GM18502 (cell line): ENCODE results near the gene E2F6.
"Not testable (repeated sequence)": the region's sequence is repeated elsewhere in the genome, so short reads cannot be mapped to it uniquely, and the experiment has no call there.

Experiments used
- ATAC-seq: cut with Tn5 transposase; IDR thresholded peaks from one replicate; pipeline ENCODE4 v1.9.1; 2021; ENCODE audit warnings: mild to moderate bottlenecking; ENCODE audit not compliant: unreplicated experiment, poor library complexity

Gene E2F6

DNA sequence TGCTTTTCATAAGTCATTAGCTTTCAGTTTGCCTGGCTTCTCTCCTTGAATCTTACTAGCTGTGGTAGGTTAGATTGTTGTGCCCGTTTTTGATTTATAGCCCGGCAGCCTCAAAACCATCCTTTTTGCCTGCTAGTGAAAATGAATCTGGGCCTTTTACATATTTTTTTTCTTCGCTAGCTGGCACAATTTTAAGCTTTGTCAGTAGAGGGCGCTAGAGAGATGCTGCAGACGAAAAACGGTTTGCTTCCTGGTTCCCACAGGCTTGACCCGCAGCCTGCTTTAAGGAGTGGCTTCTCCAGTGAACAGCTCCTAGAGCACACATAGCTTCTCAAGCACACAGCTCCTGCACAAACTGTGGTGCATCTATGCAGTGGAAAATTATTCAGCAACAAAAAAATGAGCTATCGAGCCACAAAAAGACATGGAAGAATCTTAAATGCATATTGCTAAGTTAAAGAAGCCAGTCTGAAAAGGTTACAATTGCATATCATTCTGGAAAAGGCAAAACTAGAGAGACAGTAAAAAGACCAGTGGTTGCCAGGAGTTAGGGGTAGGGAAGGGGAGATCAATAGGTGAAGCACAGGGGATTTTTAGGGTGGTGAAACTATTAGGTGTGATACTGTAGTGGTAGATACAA is 47.9 kb downstream of the E2F6 start:
- no peak for ATAC-seq

- no peak for ATAC-seq
Measured at GRCh38 chr2:11416931-11417330, 49.0 kb downstream of the E2F6 start.

- no peak for ATAC-seq
Measured at GRCh38 chr2:11416186-11416585, 49.8 kb downstream of the E2F6 start.

DNA sequence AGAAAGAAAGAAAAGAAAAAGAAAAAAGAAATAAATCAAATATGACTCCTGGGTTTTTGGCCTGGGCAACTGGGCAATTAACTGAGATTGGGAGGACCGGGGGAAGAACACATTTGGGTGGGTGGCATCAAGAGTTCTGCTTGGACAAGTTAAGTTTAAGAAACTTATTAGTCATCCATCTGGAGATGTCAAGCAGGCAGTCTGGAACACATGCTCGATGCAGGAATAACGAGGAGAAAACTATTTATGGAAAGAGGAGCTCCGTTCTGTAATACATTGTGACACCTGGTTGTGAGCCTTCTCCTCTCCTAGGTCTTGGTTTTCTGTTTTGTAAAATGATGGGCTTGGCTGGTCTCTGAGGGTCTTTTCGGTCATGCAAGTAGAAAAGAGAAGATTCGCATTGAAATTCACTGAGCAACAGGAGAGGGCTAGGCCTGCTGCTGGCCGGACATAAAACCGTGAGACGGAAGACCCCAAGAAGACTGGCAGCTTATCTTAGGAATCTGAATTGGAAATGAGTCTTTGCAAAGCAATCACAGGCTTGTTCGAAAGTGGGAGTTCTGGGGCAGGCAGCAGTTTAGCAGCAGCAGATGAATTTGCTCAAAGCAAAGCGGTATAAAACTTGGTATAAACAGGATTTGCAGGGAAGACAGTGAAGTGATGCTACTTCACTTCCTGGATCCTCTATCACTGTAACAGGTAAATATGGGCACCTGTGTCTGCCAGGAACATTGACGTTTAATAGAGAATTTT is 51.4 kb downstream of the E2F6 start:
- no peak for ATAC-seq

DNA sequence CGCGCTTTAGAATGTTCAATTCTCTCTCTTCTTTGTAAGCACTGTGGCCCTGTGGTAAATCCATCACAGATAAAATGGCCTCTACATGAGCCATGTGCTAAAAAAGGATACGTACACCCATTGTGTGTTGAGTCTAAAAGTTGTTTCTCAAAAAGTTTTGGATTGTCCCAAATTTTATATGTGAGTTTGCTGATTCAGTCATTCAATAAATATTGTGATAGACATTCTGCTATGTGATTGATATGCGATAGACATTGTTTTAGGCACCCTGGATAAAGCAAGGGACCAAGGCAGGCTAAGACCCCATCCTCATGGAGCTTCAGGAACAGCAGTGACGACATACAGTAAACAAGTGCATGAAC is 53.5 kb downstream of the E2F6 start:
- ATAC-seq = no peak

DNA sequence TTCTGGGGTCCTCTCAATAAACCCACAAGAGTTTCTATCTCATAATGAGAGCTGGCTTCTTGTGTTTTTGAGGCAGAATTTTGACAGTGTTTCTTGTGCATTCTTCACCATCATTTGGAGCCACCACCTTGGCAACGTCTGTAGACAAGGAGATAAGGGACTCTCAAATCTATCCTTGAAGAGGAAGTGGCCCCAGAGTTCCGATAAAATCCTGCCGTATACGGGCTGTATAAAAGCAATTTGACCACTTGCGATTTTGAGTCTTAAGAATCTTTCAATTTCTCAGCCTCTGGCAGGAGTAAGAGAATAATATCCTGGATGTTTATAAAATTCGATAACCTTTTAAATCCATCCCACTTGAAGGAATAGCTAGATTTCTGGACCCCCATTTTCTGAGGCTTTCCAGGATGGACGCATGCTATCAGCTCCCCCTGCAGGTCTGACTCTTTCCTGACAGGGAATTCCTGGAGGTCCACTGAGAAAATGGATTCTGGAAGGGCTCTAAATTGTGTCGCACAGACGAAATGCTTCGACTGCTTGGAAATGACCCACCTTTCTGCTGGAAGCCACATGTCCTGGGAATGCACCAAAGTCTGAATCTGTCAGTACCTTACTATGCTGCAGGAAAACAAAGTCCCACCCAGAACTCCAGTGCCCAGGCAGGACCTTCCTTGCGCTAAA is 54.1 kb downstream of the E2F6 start:
- ATAC-seq = no peak

DNA sequence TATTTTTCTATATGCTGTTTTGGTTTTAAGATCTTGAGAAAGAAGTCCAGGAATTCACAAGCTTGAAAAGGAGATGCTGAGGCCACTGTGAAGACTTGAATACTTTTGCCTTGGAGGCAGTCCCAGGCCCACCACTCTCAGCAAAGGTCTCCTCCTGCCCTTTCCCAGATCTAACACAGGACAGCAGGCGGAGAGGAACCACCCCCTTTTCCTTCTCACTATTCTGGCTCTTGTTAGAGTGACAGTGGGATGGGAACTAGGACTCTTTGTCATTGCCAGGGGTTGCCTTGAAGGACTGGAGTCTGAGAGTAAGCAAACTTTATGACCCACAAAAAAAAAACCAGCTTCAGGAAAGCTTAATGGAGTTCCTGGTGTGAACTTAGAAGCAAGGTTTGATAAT is 54.7 kb downstream of the E2F6 start:
- no peak for ATAC-seq

DNA sequence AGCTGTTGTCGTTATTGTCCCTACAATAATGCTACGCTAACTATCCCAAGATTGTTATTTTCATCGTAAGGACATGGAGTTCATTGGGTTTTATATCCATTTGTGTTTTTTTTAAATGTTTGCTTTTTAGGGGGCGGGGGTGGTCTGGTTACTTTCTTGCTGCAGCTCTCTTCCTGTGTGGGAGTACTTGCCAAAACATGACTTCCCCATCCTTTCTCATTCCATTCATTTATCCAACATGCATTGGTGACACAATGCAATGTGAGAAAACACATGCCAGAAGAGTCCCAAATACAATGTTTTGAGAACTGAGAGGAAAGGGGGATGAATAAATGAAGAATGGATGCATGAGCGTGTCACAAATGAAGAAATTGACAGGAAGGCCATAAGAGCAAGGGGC is 55.9 kb downstream of the E2F6 start:
- ATAC-seq = no peak

DNA sequence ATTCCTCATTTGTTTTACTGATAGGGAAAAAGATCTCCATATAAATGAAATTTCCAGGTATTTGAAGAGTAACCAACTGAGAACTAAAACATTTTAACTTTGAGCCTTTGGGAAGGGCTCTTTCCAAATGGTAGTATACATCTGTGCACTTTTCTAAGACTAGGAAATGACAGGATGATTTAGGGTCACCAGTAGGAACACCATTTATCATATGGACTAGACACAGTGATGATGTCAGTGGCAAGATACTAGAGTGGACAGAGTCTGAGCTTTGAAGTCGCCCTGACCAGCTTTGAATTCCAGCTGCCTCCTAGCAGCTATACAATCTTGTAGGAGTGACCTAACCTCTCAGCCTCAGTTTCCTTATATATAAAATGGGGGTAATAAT is 56.4 kb downstream of the E2F6 start:
- no peak for ATAC-seq

DNA sequence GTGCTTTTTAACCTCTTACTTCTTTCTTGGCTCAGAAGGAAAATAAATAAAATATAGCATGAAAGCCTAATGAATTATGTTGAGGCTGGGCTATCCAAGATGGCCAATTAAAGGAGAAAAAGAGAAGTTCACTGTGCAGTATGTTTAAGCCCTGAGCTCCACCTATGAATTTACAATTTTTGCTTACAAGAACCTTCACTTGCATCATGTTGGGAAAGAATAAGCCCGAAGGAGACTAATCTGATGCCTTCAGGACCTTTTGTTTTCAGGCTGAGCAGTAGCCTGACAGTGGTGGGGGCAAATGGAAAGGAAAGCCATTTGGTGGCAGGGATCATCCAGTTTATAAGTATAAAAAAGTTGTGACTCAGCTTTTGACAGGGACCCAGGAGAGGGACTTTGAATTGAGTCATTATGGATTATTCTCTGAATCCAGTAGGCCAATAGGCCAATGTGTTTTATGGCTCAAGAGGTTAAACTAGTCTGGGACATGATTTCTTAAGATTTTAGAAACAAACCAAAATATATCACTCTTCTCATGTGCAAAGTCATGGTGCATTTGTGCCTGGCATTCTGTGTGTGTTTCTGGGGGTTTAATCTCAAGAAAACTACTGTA is 56.9 kb downstream of the E2F6 start:
- no peak for ATAC-seq

DNA sequence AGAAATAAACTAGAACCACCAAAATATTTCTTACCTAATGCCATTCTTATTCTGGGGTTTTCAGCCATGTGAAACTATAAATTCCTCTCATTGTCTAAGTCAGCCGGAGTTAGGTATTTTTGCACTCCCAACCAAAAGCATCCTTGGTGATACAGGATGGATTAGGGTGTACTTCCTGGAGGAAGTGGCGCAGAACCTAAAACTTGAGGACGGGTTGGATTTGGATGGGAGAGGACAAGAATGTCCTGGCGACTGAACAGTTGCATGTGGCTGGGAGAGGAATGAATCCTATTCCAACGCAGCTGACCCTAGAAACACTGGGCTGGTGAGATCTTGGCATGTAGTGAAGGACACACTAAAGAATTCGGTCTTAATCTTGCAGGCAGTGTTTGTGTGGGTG is 58.5 kb downstream of the E2F6 start:
- ATAC-seq = no peak

GRCh38 chr2:11406958-11407381 is 59.0 kb downstream of the E2F6 start:
- ATAC-seq = no peak

GRCh38 chr2:11406267-11406957 is 59.5 kb downstream of the E2F6 start:
- no peak for ATAC-seq

GRCh38 chr2:11405599-11406266 is 60.2 kb downstream of the E2F6 start:
- ATAC-seq = no peak

- not testable (repeated sequence) for ATAC-seq
Measured at GRCh38 chr2:11405074-11405406, 60.9 kb downstream of the E2F6 start.

GRCh38 chr2:11404376-11405073 is 61.4 kb downstream of the E2F6 start:
- no peak for ATAC-seq

DNA sequence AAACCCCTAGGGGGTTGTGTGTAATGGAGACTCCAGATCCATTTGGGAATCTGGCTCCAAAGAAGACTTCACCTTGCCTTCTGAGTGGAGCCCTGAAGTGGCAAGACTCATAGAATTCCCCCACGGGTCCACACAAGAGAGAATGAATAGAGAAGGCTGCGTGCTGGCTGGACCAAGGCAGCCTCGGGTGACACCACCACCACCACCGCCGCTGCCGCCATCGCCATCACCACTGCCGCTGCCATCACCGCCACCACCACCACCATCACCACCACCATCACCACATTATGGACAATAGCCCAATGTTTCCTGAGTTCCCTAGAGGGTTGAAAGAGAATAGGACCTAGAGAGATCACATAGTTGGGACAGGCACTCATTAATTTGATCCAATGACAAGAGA is 63.5 kb downstream of the E2F6 start:
- ATAC-seq = no peak

- no peak for ATAC-seq
Measured at GRCh38 chr2:11399438-11399762, 66.6 kb downstream of the E2F6 start.

DNA sequence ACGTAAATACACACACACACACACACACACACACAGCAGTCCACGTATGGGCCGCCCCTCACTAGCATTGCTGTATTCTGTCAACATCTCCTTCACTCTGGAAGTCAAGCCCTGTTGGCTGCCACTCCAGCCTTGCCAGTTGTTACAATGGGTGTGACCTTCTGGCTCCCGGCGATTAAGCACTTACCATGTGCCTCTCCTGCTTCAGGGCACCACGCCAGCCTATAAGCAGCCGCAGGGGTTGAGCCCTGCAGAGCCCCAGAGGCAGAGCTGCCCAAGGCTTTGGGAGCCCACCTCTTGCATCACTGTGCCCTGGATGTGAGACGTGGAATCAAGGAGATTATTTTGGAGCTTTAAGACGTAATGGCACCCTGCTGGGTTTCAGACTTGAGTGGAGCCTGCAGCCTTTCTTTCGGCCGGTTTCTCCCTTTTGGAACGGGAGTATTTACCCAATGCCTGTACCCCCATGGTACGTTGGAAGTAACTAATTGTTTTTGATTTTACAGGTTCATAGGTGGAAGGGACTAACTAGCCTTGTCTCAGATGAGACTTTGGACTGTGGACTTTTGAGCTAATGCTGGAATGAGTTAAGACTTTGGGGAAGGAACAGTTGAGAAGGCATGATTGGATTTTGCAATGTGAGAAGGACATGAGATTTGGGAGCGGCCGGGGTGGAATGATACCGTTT is 67.1 kb downstream of the E2F6 start:
- ATAC-seq = no peak
